ENCODE data around the gene PODXL2.

PODXL2 gene

DNA sequence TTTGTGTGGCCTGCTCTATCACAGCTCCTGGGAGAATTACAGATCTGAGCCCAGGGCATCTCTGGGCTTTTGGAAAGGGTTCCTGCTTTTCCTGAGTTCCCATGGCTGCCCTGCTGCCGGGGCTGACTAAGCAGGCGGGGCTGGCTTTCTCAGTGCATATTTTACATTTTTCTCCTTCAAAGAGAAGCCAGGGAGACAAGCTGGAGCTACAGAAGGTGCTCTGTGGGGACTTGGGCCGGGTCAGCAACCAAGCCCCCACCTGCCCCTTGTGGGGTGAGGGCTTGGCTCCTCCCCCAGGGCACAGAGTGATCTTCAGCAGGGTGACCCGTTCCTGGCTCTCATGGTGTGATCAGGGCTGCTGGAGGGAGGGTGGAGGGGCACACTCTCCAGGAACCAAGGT is 61.1 kb downstream of the PODXL2 start:
- no peaks in the 10 kb centered on the region for H3K79me1 ChIP-seq (ENCODE audit: low read length)
- H2BK15ac ChIP-seq (replicated peaks; ENCODE audit: low read depth): no peak overlapping the region
- H3K56ac ChIP-seq (ENCODE audit: low read length): peak overlapping the region; percentile 6
- peak; percentile 79 for DNase-seq
- no peak overlapping the region for H3K9ac ChIP-seq (ENCODE audit: low read length)
- no CpG with 5 or more reads among the region's 4 CpGs for WGBS (ENCODE audit: extremely low coverage, insufficient coverage, low lambda C conversion rate)
- no peak overlapping the region for H2AK5ac ChIP-seq (ENCODE audit: low read length)
- H3K4me1 ChIP-seq (ENCODE audit: control insufficient read depth, low read depth, low read length): peaks cover 2% of the 10 kb centered on the region
- no peak overlapping the region for H3K4me2 ChIP-seq (ENCODE audit: low read length)
- H3K36me3 ChIP-seq (ENCODE audit: control insufficient read depth, insufficient read depth, low read length): no peaks in the 10 kb centered on the region
- H3K27ac ChIP-seq (ENCODE audit: low read depth, low read length): peak overlapping the region; percentile 25
- H3K27me3 ChIP-seq (ENCODE audit: insufficient read depth, low read length, poor library complexity): no peaks in the 10 kb centered on the region
- no peak overlapping the region for H3K18ac ChIP-seq (ENCODE audit: low read length)
- H4K5ac ChIP-seq (ENCODE audit: low read length): no peak overlapping the region
- H3K23ac ChIP-seq (ENCODE audit: low read length): no peak overlapping the region
- H3K4ac ChIP-seq (ENCODE audit: low read depth, low read length): no peak overlapping the region
- no peak overlapping the region for H2BK120ac ChIP-seq (ENCODE audit: low read depth, low read length)
- no peak overlapping the region for H4K8ac ChIP-seq (ENCODE audit: low read depth, low read length)
- no peaks in the 10 kb centered on the region for H3K79me2 ChIP-seq (ENCODE audit: control insufficient read depth, insufficient read depth, low read length)
- H2BK5ac ChIP-seq (ENCODE audit: low read length): no peak overlapping the region
- H3K4me3 ChIP-seq (ENCODE audit: low read length): no peak overlapping the region

DNA sequence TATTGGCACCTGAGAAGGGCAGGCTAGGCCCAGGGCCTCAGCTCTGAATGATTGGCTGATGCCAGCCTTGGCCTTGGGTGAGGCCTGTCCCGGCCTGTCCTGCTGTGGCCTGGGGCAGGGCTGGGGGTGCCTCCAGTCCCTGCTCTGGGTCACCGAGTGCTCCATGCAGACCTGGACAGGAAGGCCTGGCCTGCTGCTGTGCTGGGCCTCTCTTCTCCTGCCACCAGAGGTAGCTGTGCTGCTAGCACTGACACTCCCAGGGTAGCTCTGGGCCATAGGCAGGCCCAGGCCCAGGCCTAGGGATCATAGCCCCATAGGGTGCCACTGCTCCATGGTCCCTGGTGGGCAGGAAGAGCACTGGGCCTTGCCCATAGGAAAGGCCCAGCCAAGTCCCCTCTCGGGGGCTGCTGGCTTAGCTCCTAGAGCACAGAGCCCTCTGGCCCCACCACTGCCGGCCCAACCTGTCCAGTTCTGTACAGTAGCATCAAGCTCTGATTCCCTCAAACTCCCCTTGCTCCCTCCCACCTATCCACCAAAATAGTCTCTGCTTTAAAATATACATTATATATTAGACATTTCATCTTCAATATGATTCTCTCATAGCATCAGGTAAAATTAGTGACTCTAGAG is 62.0 kb downstream of the PODXL2 start:
- Histone ChIP-seq H3K79me1 (ENCODE audit: low read length) (no peaks in the 10 kb centered on the region), H2AK5ac (ENCODE audit: low read length) (no peak overlapping the region), H2BK5ac (ENCODE audit: low read length) (no peak overlapping the region), H3K27me3 (ENCODE audit: insufficient read depth, low read length, poor library complexity) (no peaks in the 10 kb centered on the region), H3K9ac (ENCODE audit: low read length) (no peak overlapping the region), H3K23ac (ENCODE audit: low read length) (no peak overlapping the region), H2BK120ac (ENCODE audit: low read depth, low read length) (no peak overlapping the region), H3K36me3 (ENCODE audit: control insufficient read depth, insufficient read depth, low read length) (no peaks in the 10 kb centered on the region), H4K5ac (ENCODE audit: low read length) (no peak overlapping the region), H3K4me2 (ENCODE audit: low read length) (no peak overlapping the region), H3K56ac (ENCODE audit: low read length) (peak overlapping the region; percentile 6), H3K4me3 (ENCODE audit: low read length) (no peak overlapping the region), H4K8ac (ENCODE audit: low read depth, low read length) (no peak overlapping the region), H3K27ac (ENCODE audit: low read depth, low read length) (no peak overlapping the region), H3K4me1 (ENCODE audit: control insufficient read depth, low read depth, low read length) (peaks cover 2% of the 10 kb centered on the region), H3K4ac (ENCODE audit: low read depth, low read length) (no peak overlapping the region), H2BK15ac (replicated peaks; ENCODE audit: low read depth) (no peak overlapping the region), H3K79me2 (ENCODE audit: control insufficient read depth, insufficient read depth, low read length) (no peaks in the 10 kb centered on the region), H3K18ac (ENCODE audit: low read length) (no peak overlapping the region)
- DNase-seq: peak; percentile 88
- no CpG with 5 or more reads among the region's 4 CpGs for WGBS (ENCODE audit: extremely low coverage, insufficient coverage, low lambda C conversion rate)

DNA sequence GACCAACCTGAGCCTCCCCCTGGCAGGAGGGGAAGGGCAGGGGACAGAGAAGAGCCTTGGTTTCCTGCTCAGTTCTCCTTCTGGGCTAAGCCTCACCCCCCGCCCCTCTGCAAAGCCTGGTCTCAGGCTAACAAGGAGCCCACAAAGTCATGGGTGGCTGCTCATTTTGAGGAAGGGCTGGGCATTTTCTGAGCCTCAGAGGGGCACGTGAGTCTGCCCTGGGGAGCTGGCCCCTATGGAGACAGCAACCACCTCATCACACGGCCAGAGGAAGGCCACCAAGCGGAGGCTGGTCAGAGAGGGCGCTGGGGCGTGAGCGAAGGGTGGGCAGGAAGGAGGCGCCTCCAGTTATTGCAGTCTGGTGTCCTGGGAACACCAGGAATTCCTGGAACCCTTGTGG is 62.5 kb downstream of the PODXL2 start:
- no peak overlapping the region for H3K9ac ChIP-seq (ENCODE audit: low read length)
- H3K4ac ChIP-seq (ENCODE audit: low read depth, low read length): no peak overlapping the region
- no peak overlapping the region for H2BK120ac ChIP-seq (ENCODE audit: low read depth, low read length)
- H3K27me3 ChIP-seq (ENCODE audit: insufficient read depth, low read length, poor library complexity): no peaks in the 10 kb centered on the region
- no peaks in the 10 kb centered on the region for H3K36me3 ChIP-seq (ENCODE audit: control insufficient read depth, insufficient read depth, low read length)
- H4K8ac ChIP-seq (ENCODE audit: low read depth, low read length): no peak overlapping the region
- no peak overlapping the region for H3K23ac ChIP-seq (ENCODE audit: low read length)
- H2BK15ac ChIP-seq (replicated peaks; ENCODE audit: low read depth): no peak overlapping the region
- H2BK5ac ChIP-seq (ENCODE audit: low read length): no peak overlapping the region
- peaks cover 2% of the 10 kb centered on the region for H3K4me1 ChIP-seq (ENCODE audit: control insufficient read depth, low read depth, low read length)
- H3K79me2 ChIP-seq (ENCODE audit: control insufficient read depth, insufficient read depth, low read length): no peaks in the 10 kb centered on the region
- no peak overlapping the region for H3K27ac ChIP-seq (ENCODE audit: low read depth, low read length)
- H3K4me2 ChIP-seq (ENCODE audit: low read length): no peak overlapping the region
- no peak overlapping the region for H2AK5ac ChIP-seq (ENCODE audit: low read length)
- peak overlapping the region; percentile 53 for H3K56ac ChIP-seq (ENCODE audit: low read length)
- H3K18ac ChIP-seq (ENCODE audit: low read length): no peak overlapping the region
- WGBS (ENCODE audit: extremely low coverage, insufficient coverage, low lambda C conversion rate): no CpG with 5 or more reads among the region's 8 CpGs
- no peak for DNase-seq
- no peak overlapping the region for H3K4me3 ChIP-seq (ENCODE audit: low read length)
- no peak overlapping the region for H4K5ac ChIP-seq (ENCODE audit: low read length)
- no peaks in the 10 kb centered on the region for H3K79me1 ChIP-seq (ENCODE audit: low read length)

- no peaks in the 10 kb centered on the region for H3K79me1 ChIP-seq (ENCODE audit: low read length)
- DNase-seq: no peak
- H2BK5ac ChIP-seq (ENCODE audit: low read length): no peak overlapping the region
- no peak overlapping the region for H3K18ac ChIP-seq (ENCODE audit: low read length)
- no peak overlapping the region for H2BK120ac ChIP-seq (ENCODE audit: low read depth, low read length)
- H4K8ac ChIP-seq (ENCODE audit: low read depth, low read length): no peak overlapping the region
- H3K4me1 ChIP-seq (ENCODE audit: control insufficient read depth, low read depth, low read length): peaks cover 2% of the 10 kb centered on the region
- no peak overlapping the region for H3K4me3 ChIP-seq (ENCODE audit: low read length)
- H3K4ac ChIP-seq (ENCODE audit: low read depth, low read length): no peak overlapping the region
- no peak overlapping the region for H3K9ac ChIP-seq (ENCODE audit: low read length)
- H3K79me2 ChIP-seq (ENCODE audit: control insufficient read depth, insufficient read depth, low read length): no peaks in the 10 kb centered on the region
- WGBS (ENCODE audit: extremely low coverage, insufficient coverage, low lambda C conversion rate): no CpG with 5 or more reads among the region's 6 CpGs
- H2BK15ac ChIP-seq (replicated peaks; ENCODE audit: low read depth): no peak overlapping the region
- no peaks in the 10 kb centered on the region for H3K27me3 ChIP-seq (ENCODE audit: insufficient read depth, low read length, poor library complexity)
- no peak overlapping the region for H3K23ac ChIP-seq (ENCODE audit: low read length)
- no peak overlapping the region for H4K5ac ChIP-seq (ENCODE audit: low read length)
- no peak overlapping the region for H3K27ac ChIP-seq (ENCODE audit: low read depth, low read length)
- H2AK5ac ChIP-seq (ENCODE audit: low read length): no peak overlapping the region
- H3K56ac ChIP-seq (ENCODE audit: low read length): no peak overlapping the region
- H3K4me2 ChIP-seq (ENCODE audit: low read length): no peak overlapping the region
- no peaks in the 10 kb centered on the region for H3K36me3 ChIP-seq (ENCODE audit: control insufficient read depth, insufficient read depth, low read length)
These were observed 63.0 kb downstream of the PODXL2 start for GRCh38 chr3:127691974-127692373.

- no peak for DNase-seq
- H4K5ac ChIP-seq (ENCODE audit: low read length): no peak overlapping the region
These were observed 63.7 kb downstream of the PODXL2 start for GRCh38 chr3:127692501-127693335.

More at GRCh38 chr3:127692501-127693335, 63.7 kb downstream of the PODXL2 start:
- H3K56ac ChIP-seq (ENCODE audit: low read length): no peak overlapping the region
- H3K23ac ChIP-seq (ENCODE audit: low read length): no peak overlapping the region
- no peak overlapping the region for H3K4me2 ChIP-seq (ENCODE audit: low read length)
- no peak overlapping the region for H3K9ac ChIP-seq (ENCODE audit: low read length)
- peaks cover 2% of the 10 kb centered on the region for H3K4me1 ChIP-seq (ENCODE audit: control insufficient read depth, low read depth, low read length)
- H2AK5ac ChIP-seq (ENCODE audit: low read length): no peak overlapping the region
- no peak overlapping the region for H3K27ac ChIP-seq (ENCODE audit: low read depth, low read length)
- WGBS (ENCODE audit: extremely low coverage, insufficient coverage, low lambda C conversion rate): no CpG with 5 or more reads among the region's 21 CpGs
- H2BK5ac ChIP-seq (ENCODE audit: low read length): no peak overlapping the region
- H4K8ac ChIP-seq (ENCODE audit: low read depth, low read length): no peak overlapping the region
- no peak overlapping the region for H3K4me3 ChIP-seq (ENCODE audit: low read length)
- no peak overlapping the region for H2BK15ac ChIP-seq (replicated peaks; ENCODE audit: low read depth)
- H3K27me3 ChIP-seq (ENCODE audit: insufficient read depth, low read length, poor library complexity): no peaks in the 10 kb centered on the region
- no peaks in the 10 kb centered on the region for H3K79me2 ChIP-seq (ENCODE audit: control insufficient read depth, insufficient read depth, low read length)
- no peak overlapping the region for H2BK120ac ChIP-seq (ENCODE audit: low read depth, low read length)
- no peaks in the 10 kb centered on the region for H3K36me3 ChIP-seq (ENCODE audit: control insufficient read depth, insufficient read depth, low read length)
- H3K79me1 ChIP-seq (ENCODE audit: low read length): no peaks in the 10 kb centered on the region
- no peak overlapping the region for H3K4ac ChIP-seq (ENCODE audit: low read depth, low read length)
- no peak overlapping the region for H3K18ac ChIP-seq (ENCODE audit: low read length)

All from mesendoderm (in vitro differentiated cells).